Activated CD4-positive, alpha-beta T cell treated with anti-CD3 and anti-CD28 coated beads, Interleukin-2, amount 10 ng/mL, durations not matched to agents 24 days and 14 days (primary cell): ENCODE data around the gene RNF181. TPM values are rescaled to one million over a fixed set of nuclear protein-coding genes. Genes with fewer than 3 reads are reported as not detected.
"Not testable (repeated sequence)": the region's sequence is repeated elsewhere in the genome, so short reads cannot be mapped to it uniquely, and the experiment has no call there.

Experiments used
- DNase-seq: peaks from one replicate; pipeline ENCODE4 v3.0.0; 2022
- H3K27ac Mint-ChIP-seq: one replicate; pipeline ENCODE4 v1.8.0; 2022; ENCODE audit warnings: mild to moderate bottlenecking, mixed read lengths
- H3K27me3 Mint-ChIP-seq: one replicate; pipeline ENCODE4 v1.8.0; 2022; ENCODE audit warnings: mixed read lengths
- H3K36me3 Mint-ChIP-seq: one replicate; pipeline ENCODE4 v1.8.0; 2022; ENCODE audit warnings: low read depth, mild to moderate bottlenecking, mixed read lengths
- H3K4me1 Mint-ChIP-seq: one replicate; pipeline ENCODE4 v1.8.0; 2021; ENCODE audit warnings: mixed read lengths
- H3K4me3 Mint-ChIP-seq: one replicate; pipeline ENCODE4 v1.8.0; 2022; ENCODE audit warnings: mild to moderate bottlenecking, moderate library complexity, mixed read lengths
- H3K9me3 Mint-ChIP-seq: one replicate; pipeline ENCODE4 v1.8.0; 2021; ENCODE audit warnings: mixed read lengths
- intact Hi-C: fragments of 100-400 bp; cut with micrococcal nuclease; formaldehyde crosslinking; loops from one replicate; pipeline ENCODE4 v1.15.1; 2023
- total RNA-seq: library from RNA; stranded (reverse); gene quantifications from 2 replicates; pipeline ENCODE4 v1.2.3, GENCODE V29; 2022

Gene RNF181
- total RNA-seq, 1 donor from 2014 or later = 116 TPM

DNA sequence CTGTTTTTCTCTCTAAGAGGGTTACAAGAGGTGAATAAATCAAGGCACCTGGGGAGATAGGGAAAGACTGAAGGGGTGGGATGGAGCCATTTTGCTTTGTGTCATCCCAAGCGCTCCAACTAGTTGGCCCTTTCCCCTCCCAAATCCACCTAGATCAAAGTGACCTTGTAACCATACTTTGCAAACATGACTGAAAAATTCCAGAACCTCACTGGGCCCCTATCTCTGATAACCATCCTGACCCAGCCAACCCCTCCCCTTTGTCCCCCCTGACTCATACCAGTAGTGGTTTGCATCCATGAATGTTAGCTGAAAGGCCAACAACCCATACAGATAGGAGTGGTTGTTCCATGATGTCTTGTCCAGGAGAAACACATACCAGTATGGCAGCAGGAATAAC, 37.4 kb upstream of the RNF181 start:
- intact Hi-C loops = no loop called here
- DNase-seq = no peak
- Mint-ChIP-seq H3K27me3 (no peaks in the 10 kb centered on the region), H3K4me3 (no peak overlapping the region), H3K36me3 (peaks cover 23% of the 10 kb centered on the region), H3K9me3 (no peaks in the 10 kb centered on the region), H3K4me1 (peaks cover 27% of the 10 kb centered on the region), H3K27ac (no peak overlapping the region)

DNA sequence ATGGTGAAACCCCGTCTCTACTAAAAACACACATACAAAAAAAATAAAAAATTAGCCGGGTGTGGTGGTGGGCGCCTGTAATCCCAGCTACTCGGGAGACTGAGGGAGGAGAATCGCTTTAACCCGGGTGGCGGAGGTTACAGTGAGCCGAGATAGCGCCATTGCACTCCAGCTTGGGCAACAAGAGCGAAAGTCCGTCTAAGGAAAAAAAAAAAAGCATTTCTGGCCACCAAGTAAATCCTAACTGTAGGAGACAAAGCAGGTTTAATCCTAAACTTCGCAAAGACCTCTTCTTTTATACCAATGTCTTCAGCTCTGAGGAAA, 35.2 kb upstream of the RNF181 start:
- not testable (repeated sequence) for H3K27me3 Mint-ChIP-seq
- peaks cover 30% of the 10 kb centered on the region for H3K4me1 Mint-ChIP-seq
- intact Hi-C loops = loop anchor here (2.0 kb wide), 1 partner anchor 56 kb away; the partner anchor contains the start of gene USP39

GRCh38 chr2:85560812-85561279, 34.7 kb upstream of the RNF181 start:
- H3K27me3 Mint-ChIP-seq = no peaks in the 10 kb centered on the region
- H3K9me3 Mint-ChIP-seq = no peaks in the 10 kb centered on the region
- peak overlapping the region; percentile 97 for H3K4me3 Mint-ChIP-seq
- intact Hi-C loops = loop anchor here (1.0 to 2.0 kb wide), 6 partner anchors 17 to 207 kb away; partner anchors contain the start of genes ELMOD3, MAT2A, RETSAT and RNF181
- peaks cover 8% of the 10 kb centered on the region for H3K36me3 Mint-ChIP-seq
- DNase-seq = no peak
- H3K4me1 Mint-ChIP-seq = peaks cover 30% of the 10 kb centered on the region
- peak overlapping the region; percentile 96 for H3K27ac Mint-ChIP-seq

More for the DNA sequence above, 35.2 kb upstream of the RNF181 start:
- peak overlapping the region; percentile 96 for H3K27ac Mint-ChIP-seq
- peaks cover 12% of the 10 kb centered on the region for H3K36me3 Mint-ChIP-seq
- DNase-seq, H3K9me3 Mint-ChIP-seq: not testable (repeated sequence)
- H3K4me3 Mint-ChIP-seq = peak overlapping the region; percentile 97

GRCh38 chr2:85561280-85562212, 34.0 kb upstream of the RNF181 start, which contains the start of gene GGCX:
TSS of gene GGCX (minus strand) at chr2:85561493. CDS start at chr2:85561428, 65 bp downstream.
- no peaks in the 10 kb centered on the region for H3K27me3 Mint-ChIP-seq
- intact Hi-C loops = loop anchor here (1.0 to 2.0 kb wide), 6 partner anchors 17 to 207 kb away; partner anchors contain the start of genes ELMOD3, MAT2A, RETSAT and RNF181

DNA sequence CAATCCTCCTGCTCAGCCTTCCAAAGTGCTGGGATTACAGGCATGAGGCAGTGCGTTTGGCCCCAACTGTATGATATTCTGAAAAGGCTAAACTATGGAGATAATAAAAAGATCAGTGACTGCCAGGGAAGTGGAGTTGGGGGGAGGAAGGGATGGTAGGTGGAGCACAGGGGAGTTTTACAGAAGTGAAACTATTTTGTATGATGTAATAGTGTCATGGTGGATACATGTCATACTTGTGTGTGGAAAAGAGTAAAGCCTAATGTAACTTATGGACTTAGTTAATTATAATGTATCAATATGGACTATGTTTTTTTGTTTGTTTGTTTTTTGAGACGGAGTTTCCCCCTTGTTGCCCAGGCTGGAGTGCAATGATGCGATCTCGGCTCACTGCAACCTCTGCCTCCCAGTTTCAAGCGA, 31.4 kb upstream of the RNF181 start:
- Mint-ChIP-seq H3K4me1 (peaks cover 23% of the 10 kb centered on the region), H3K9me3 (no peaks in the 10 kb centered on the region)

More at GRCh38 chr2:85561280-85562212, 34.0 kb upstream of the RNF181 start, which contains the start of gene GGCX:
- peak within 1 kb of the TSS; percentile 97 for H3K4me3 Mint-ChIP-seq
- peaks cover 30% of the 10 kb centered on the region for H3K4me1 Mint-ChIP-seq
- peak within 1 kb of the TSS; percentile 96 for H3K27ac Mint-ChIP-seq
- no peaks in the 10 kb centered on the region for H3K9me3 Mint-ChIP-seq
- DNase-seq = peak; percentile 97
- H3K36me3 Mint-ChIP-seq = peaks cover 8% of the 10 kb centered on the region

DNA sequence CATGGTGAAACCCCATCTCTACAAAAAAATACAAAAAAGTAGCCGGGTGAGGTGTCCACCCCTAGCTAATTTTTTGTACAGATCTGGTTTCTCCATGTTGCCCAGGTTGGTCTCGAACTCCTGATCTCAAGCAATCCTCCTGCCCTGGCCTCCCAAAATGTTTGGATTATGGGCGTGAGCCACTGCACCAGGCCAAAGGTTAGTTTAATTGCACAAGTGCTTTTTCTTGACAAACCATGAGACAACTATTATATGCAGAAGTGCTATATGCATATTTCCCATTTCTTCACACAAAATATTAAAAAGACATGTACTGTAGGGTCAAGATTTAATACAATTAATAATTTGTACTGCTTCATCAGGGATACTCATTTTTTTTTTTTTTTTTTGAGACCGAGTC, 29.3 kb upstream of the RNF181 start:
- H3K27ac Mint-ChIP-seq = no peak overlapping the region
- no peaks in the 10 kb centered on the region for H3K9me3 Mint-ChIP-seq
- no peak overlapping the region for H3K4me3 Mint-ChIP-seq
- H3K36me3 Mint-ChIP-seq = no peaks in the 10 kb centered on the region
- H3K27me3 Mint-ChIP-seq = peaks cover 11% of the 10 kb centered on the region
- intact Hi-C loops = no loop called here
- no peak for DNase-seq
- peaks cover 9% of the 10 kb centered on the region for H3K4me1 Mint-ChIP-seq

More for the DNA sequence above, 31.4 kb upstream of the RNF181 start:
- no peak overlapping the region for H3K4me3 Mint-ChIP-seq
- no peaks in the 10 kb centered on the region for H3K27me3 Mint-ChIP-seq
- intact Hi-C loops = no loop called here
- no peak for DNase-seq
- no peaks in the 10 kb centered on the region for H3K36me3 Mint-ChIP-seq
- H3K27ac Mint-ChIP-seq = no peak overlapping the region

- peaks cover 8% of the 10 kb centered on the region for H3K36me3 Mint-ChIP-seq
Observed at GRCh38 chr2:85575739-85576138, 19.8 kb upstream of the RNF181 start.

DNA sequence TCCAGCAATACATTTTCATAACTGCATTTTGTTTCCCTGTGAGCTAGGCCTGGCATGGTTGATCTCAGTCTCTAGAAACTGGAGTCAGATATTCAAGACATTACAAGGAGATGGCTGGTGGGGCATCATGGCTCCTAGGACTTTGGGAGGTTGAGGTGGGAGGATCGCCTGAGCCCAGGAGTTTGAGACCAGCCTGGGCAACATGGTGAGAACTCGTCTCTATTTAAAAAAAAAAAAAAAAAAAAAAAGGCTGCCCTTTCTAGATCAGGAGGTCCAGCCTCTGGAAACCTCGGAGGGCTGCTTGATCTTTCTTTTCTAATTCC, 18.5 kb upstream of the RNF181 start:
- intact Hi-C loops = loop anchor here (1.0 kb wide), 1 partner anchor 8 kb away; no protein-coding TSS in a partner anchor
- Mint-ChIP-seq H3K27ac (peak overlapping the region; percentile 81), H3K9me3 (no peaks in the 10 kb centered on the region), H3K27me3 (peaks cover 5% of the 10 kb centered on the region), H3K4me1 (peaks cover 27% of the 10 kb centered on the region), H3K36me3 (peaks cover 15% of the 10 kb centered on the region), H3K4me3 (peak overlapping the region; percentile 95)
- no peak for DNase-seq

More at GRCh38 chr2:85575739-85576138, 19.8 kb upstream of the RNF181 start:
- H3K4me1 Mint-ChIP-seq = peaks cover 25% of the 10 kb centered on the region
- H3K27me3 Mint-ChIP-seq = peaks cover 8% of the 10 kb centered on the region
- H3K4me3 Mint-ChIP-seq = no peak overlapping the region
- no peak overlapping the region for H3K27ac Mint-ChIP-seq
- H3K9me3 Mint-ChIP-seq = no peaks in the 10 kb centered on the region
- no peak for DNase-seq
- intact Hi-C loops = no loop called here

DNA sequence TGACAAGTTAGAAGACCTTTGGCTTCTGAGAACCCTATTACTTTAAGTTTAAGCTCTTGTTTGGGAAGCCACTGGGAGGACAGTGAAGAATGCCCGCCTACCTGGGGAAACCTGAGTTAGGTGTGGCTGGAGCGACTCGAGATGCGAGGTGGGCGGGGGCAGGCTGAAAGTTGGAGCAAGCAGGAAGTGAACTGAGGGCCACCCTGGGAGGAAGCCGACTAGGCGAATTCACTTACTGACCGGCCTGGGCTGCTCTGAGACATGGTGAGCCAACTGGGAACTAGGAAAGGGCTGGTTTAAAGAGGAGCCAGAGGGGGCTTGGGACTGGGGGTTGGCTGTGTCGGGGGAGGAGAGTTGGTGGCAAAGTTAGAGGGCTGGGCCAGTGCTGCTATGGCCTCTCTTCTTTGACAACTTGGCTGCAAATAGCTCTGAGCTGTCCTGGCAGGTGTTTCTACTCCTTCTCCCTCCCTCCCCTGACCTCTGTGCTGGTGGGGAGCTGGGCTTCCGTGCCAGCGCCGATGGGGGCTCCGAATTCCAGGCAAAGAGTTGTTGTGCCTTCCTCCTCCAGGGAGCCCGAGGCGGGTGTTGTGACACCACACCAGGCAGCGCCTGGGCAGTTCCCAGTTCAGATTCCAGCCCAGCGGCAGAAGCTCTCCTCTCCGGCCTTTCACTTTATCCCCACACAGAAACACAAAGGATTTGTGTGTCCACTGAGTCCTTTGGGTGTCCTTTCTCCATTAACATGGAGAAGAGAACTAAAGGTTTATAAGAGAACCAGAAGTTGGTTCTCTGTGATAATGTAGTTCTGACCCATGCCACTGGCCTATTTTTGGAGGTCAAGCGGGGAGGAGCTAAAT, 17.9 kb upstream of the RNF181 start, which contains the start of gene VAMP8:
VAMP8 (plus strand) TSS at position 201 of the 857 bp plus-strand sequence; CDS start at position 262, 61 bp downstream.
- peak; percentile 88 for DNase-seq
- Mint-ChIP-seq H3K27ac (peak within 1 kb of the TSS; percentile 81), H3K36me3 (peaks cover 19% of the 10 kb centered on the region), H3K4me1 (peaks cover 30% of the 10 kb centered on the region), H3K9me3 (no peaks in the 10 kb centered on the region), H3K27me3 (peaks cover 2% of the 10 kb centered on the region), H3K4me3 (peak within 1 kb of the TSS; percentile 95)
- intact Hi-C loops = loop anchor here (1.0 to 2.0 kb wide), 3 partner anchors 8 to 17 kb away; partner anchors contain the start of genes GGCX and RNF181

- DNase-seq = peak; percentile 71
Observed at GRCh38 chr2:85578243-85579180, 17.0 kb upstream of the RNF181 start.

DNA sequence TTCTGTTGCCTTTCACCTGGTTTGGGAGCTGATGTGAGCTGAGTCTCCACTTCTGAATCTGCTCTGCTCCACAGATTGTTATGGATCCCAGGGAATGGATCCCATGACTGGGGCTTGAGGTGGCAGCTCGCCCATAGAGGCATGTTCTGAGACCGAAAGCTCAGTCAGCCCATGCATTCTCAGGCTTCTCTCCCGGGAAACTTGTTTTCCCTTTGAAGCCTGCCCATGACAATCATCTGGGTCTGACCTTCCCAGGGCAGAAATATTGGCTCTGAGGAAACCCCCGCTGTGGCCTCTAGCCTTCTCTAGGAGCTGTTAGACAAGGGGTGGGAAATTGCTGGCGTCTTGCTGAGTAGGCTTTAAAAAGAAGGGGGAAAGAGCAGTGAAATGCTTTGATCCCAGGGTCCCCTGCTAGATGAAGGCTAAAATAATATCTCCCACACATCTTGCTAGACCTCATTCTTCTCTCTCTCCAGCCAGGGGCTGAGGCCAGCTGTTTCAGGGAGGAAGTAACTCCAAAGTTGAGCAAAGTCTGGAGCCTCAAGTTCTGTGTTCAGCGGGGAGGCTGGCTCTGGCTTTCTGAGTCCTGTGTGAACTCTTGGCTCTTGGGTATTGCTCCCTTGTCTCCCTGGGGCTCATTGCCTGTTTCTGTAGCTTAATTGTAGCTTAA, 16.1 kb upstream of the RNF181 start:
- intact Hi-C loops = loop anchor here (2.0 kb wide), 1 partner anchor 15 kb away; the partner anchor contains the start of gene RNF181
- Mint-ChIP-seq H3K9me3 (no peaks in the 10 kb centered on the region), H3K4me1 (peaks cover 37% of the 10 kb centered on the region), H3K4me3 (peak overlapping the region; percentile 95), H3K27me3 (no peaks in the 10 kb centered on the region), H3K27ac (peak overlapping the region; percentile 81), H3K36me3 (peaks cover 25% of the 10 kb centered on the region)
- DNase-seq = no peak

More at GRCh38 chr2:85578243-85579180, 17.0 kb upstream of the RNF181 start:
- Mint-ChIP-seq H3K36me3 (peaks cover 24% of the 10 kb centered on the region), H3K4me3 (peak overlapping the region; percentile 95), H3K27me3 (no peaks in the 10 kb centered on the region), H3K27ac (peak overlapping the region; percentile 81), H3K4me1 (peaks cover 33% of the 10 kb centered on the region), H3K9me3 (no peaks in the 10 kb centered on the region)
- intact Hi-C loops = loop anchor here (1.0 to 2.0 kb wide), 2 partner anchors 16 to 17 kb away; partner anchors contain the start of genes GGCX and RNF181

- Mint-ChIP-seq H3K36me3 (peaks cover 25% of the 10 kb centered on the region), H3K9me3 (no peaks in the 10 kb centered on the region), H3K4me1 (peaks cover 44% of the 10 kb centered on the region)
Observed at GRCh38 chr2:85580206-85580605, 15.3 kb upstream of the RNF181 start.

More at GRCh38 chr2:85580206-85580605, 15.3 kb upstream of the RNF181 start:
- DNase-seq = no peak
- H3K27ac Mint-ChIP-seq = no peak overlapping the region
- intact Hi-C loops = no loop called here
- H3K27me3 Mint-ChIP-seq = no peaks in the 10 kb centered on the region
- H3K4me3 Mint-ChIP-seq = peak overlapping the region; percentile 40
